Measurements from ENCODE around the gene CYB561. TPM values are rescaled to one million over a fixed set of nuclear protein-coding genes. Genes with fewer than 3 reads are reported as not detected.

Gene CYB561
- total RNA-seq, 1 donor from 2014 or later: 17.2 TPM

GRCh38 chr17:63430223-63430622, 15.9 kb downstream of the CYB561 start:
- TF ChIP-seq, protein P1, sequence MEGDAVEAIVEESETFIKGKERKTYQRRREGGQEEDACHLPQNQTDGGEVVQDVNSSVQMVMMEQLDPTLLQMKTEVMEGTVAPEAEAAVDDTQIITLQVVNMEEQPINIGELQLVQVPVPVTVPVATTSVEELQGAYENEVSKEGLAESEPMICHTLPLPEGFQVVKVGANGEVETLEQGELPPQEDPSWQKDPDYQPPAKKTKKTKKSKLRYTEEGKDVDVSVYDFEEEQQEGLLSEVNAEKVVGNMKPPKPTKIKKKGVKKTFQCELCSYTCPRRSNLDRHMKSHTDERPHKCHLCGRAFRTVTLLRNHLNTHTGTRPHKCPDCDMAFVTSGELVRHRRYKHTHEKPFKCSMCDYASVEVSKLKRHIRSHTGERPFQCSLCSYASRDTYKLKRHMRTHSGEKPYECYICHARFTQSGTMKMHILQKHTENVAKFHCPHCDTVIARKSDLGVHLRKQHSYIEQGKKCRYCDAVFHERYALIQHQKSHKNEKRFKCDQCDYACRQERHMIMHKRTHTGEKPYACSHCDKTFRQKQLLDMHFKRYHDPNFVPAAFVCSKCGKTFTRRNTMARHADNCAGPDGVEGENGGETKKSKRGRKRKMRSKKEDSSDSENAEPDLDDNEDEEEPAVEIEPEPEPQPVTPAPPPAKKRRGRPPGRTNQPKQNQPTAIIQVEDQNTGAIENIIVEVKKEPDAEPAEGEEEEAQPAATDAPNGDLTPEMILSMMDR (IDR thresholded peaks at IDR 0.05; ENCODE audit: partially characterized antibody, unreplicated experiment): no peak
- H3K9me3 Mint-ChIP-seq (ENCODE audit: unreplicated experiment): peaks cover 19% of the 10 kb centered on the region
- no peaks in the 10 kb centered on the region for H3K36me3 Mint-ChIP-seq (ENCODE audit: unreplicated experiment)
- H3K4me1 Mint-ChIP-seq (ENCODE audit: low read depth, unreplicated experiment): peaks cover 59% of the 10 kb centered on the region
- H3K27me3 Mint-ChIP-seq (ENCODE audit: unreplicated experiment): peaks cover 18% of the 10 kb centered on the region
- H3K27ac Mint-ChIP-seq (ENCODE audit: unreplicated experiment): no peak overlapping the region
- H3K4me3 Mint-ChIP-seq (ENCODE audit: unreplicated experiment): peak overlapping the region; percentile 46
- DNase-seq: no peak

- Mint-ChIP-seq H3K27ac (ENCODE audit: unreplicated experiment) (no peak overlapping the region), H3K36me3 (ENCODE audit: unreplicated experiment) (no peaks in the 10 kb centered on the region), H3K4me1 (ENCODE audit: low read depth, unreplicated experiment) (peaks cover 59% of the 10 kb centered on the region), H3K9me3 (ENCODE audit: unreplicated experiment) (peaks cover 17% of the 10 kb centered on the region), H3K4me3 (ENCODE audit: unreplicated experiment) (no peak overlapping the region), H3K27me3 (ENCODE audit: unreplicated experiment) (peaks cover 18% of the 10 kb centered on the region)
- TF ChIP-seq, protein P1 (IDR thresholded peaks at IDR 0.05; ENCODE audit: partially characterized antibody, unreplicated experiment): no peak
- no peak for DNase-seq
Observed at GRCh38 chr17:63429766-63430165, 16.3 kb downstream of the CYB561 start.

DNA sequence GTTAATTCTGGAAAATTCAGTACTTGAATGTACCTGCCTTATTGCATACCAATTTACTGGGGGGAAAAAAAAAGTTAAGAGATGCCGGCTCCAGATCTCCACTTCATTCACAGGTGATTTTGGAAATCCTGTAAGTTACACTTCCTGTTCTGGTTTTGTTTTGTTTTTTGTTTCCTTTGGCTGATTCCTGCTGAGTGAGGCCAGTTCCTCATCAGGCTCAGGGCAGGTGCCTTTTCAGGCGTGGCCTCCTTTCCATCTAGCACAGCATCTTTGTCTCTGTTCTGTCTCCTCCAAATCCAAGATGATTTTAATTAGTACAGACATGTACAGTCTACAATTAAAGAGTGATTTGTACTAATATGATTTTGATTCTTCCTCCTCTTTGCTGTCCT, 19.2 kb downstream of the CYB561 start:
- TF ChIP-seq, protein P1 (IDR thresholded peaks at IDR 0.05; ENCODE audit: partially characterized antibody, unreplicated experiment): no peak
- Mint-ChIP-seq H3K27ac (ENCODE audit: unreplicated experiment) (no peak overlapping the region), H3K36me3 (ENCODE audit: unreplicated experiment) (no peaks in the 10 kb centered on the region), H3K4me3 (ENCODE audit: unreplicated experiment) (no peak overlapping the region), H3K9me3 (ENCODE audit: unreplicated experiment) (peaks cover 14% of the 10 kb centered on the region), H3K27me3 (ENCODE audit: unreplicated experiment) (peaks cover 19% of the 10 kb centered on the region), H3K4me1 (ENCODE audit: low read depth, unreplicated experiment) (peaks cover 61% of the 10 kb centered on the region)
- no peak for DNase-seq

DNA sequence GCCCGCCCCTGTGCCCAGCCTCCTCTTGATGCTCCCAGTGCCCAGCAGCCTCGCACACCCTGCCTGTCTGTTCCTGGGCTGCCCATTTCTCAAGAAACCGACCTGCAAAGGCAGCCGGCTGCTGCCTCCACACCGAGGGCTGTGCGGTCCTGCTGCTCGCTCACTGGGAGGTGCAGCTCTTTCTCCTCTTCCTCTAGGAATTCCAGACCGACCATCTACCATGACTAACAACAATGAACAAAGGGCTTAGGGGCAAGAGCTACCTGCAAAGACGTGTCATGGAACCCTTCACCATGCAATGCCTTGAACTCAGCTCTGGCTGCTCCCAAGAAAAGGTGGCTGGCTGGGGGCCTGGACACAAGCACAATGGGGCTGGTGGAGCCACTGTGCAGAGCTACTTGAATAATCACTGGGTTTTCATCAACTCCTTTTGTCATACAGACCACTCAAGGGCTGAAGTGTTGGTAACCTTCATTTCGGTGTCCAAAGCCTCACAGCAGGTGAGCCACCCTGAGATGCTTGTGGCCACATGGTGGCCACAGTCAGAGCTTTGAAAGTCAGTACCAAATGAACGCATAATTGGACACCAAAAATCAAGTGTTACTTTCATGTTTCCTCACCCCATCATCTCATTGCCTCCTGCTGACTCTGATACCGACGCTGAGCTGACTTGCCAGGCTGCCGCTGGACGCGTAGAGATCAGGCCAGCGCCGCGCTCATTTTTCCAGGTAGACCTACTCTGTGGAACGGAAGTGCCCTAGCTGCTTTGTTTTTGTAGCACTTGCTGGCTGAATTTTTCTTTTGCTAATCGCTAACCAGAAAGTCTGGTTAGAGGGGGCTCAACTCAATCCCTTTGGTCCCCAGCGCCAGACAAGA, 19.8 kb downstream of the CYB561 start:
- Mint-ChIP-seq H3K4me3 (ENCODE audit: unreplicated experiment) (no peak overlapping the region), H3K36me3 (ENCODE audit: unreplicated experiment) (peaks cover 2% of the 10 kb centered on the region), H3K27ac (ENCODE audit: unreplicated experiment) (peak overlapping the region; percentile 17), H3K4me1 (ENCODE audit: low read depth, unreplicated experiment) (peaks cover 62% of the 10 kb centered on the region), H3K9me3 (ENCODE audit: unreplicated experiment) (peaks cover 11% of the 10 kb centered on the region), H3K27me3 (ENCODE audit: unreplicated experiment) (peaks cover 17% of the 10 kb centered on the region)
- no peak for DNase-seq
- TF ChIP-seq, protein P1 (IDR thresholded peaks at IDR 0.05; ENCODE audit: partially characterized antibody, unreplicated experiment): no peak

GRCh38 chr17:63425483-63425882, 20.6 kb downstream of the CYB561 start:
- H3K27me3 Mint-ChIP-seq (ENCODE audit: unreplicated experiment): peaks cover 16% of the 10 kb centered on the region
- peaks cover 65% of the 10 kb centered on the region for H3K4me1 Mint-ChIP-seq (ENCODE audit: low read depth, unreplicated experiment)
- peaks cover 13% of the 10 kb centered on the region for H3K9me3 Mint-ChIP-seq (ENCODE audit: unreplicated experiment)
- peaks cover 6% of the 10 kb centered on the region for H3K36me3 Mint-ChIP-seq (ENCODE audit: unreplicated experiment)
- TF ChIP-seq, protein P1 (IDR thresholded peaks at IDR 0.05; ENCODE audit: partially characterized antibody, unreplicated experiment): peak; percentile 88
- no peak overlapping the region for H3K4me3 Mint-ChIP-seq (ENCODE audit: unreplicated experiment)
- DNase-seq: peak; percentile 87
- H3K27ac Mint-ChIP-seq (ENCODE audit: unreplicated experiment): no peak overlapping the region

All from glutamatergic neuron (in vitro differentiated cells).